HG02938 (cell line): ENCODE data around the gene PSTPIP1.

Experiments
- ATAC-seq: cut with Tn5 transposase; IDR thresholded peaks from one replicate; pipeline ENCODE4 v1.9.1; 2021; ENCODE audit warnings: mild to moderate bottlenecking, moderate library complexity; ENCODE audit not compliant: unreplicated experiment

Gene PSTPIP1

GRCh38 chr15:77028451-77029165 lies 33.7 kb downstream of the PSTPIP1 start:
- no peak for ATAC-seq

GRCh38 chr15:77029166-77030047 lies 34.5 kb downstream of the PSTPIP1 start:
- no peak for ATAC-seq

GRCh38 chr15:77030048-77030927 lies 35.4 kb downstream of the PSTPIP1 start:
- no peak for ATAC-seq

GRCh38 chr15:77030928-77031375 lies 36.0 kb downstream of the PSTPIP1 start:
- no peak for ATAC-seq

GRCh38 chr15:77031376-77032050 lies 36.6 kb downstream of the PSTPIP1 start:
- ATAC-seq = no peak

GRCh38 chr15:77032052-77032646 lies 37.2 kb downstream of the PSTPIP1 start:
- no peak for ATAC-seq

GRCh38 chr15:77032647-77033416 lies 37.9 kb downstream of the PSTPIP1 start:
- no peak for ATAC-seq

DNA sequence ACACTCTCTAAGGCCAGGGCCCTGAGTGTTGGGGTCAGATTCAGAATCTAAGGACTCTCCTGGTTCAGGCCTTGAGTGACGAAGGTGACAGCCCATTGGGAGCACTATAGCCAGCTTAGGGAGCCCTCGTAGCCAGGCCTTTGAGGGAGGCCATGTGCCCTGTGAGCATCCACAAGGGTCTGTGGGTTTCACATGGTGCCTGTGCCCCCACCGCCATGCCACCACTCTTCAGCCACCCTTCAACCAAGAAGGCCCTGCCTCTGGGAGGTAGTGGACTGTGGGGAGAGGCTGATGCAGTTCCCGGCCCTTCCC lies 38.4 kb downstream of the PSTPIP1 start:
- ATAC-seq = no peak

GRCh38 chr15:77033729-77034671 lies 39.1 kb downstream of the PSTPIP1 start:
- ATAC-seq = no peak

DNA sequence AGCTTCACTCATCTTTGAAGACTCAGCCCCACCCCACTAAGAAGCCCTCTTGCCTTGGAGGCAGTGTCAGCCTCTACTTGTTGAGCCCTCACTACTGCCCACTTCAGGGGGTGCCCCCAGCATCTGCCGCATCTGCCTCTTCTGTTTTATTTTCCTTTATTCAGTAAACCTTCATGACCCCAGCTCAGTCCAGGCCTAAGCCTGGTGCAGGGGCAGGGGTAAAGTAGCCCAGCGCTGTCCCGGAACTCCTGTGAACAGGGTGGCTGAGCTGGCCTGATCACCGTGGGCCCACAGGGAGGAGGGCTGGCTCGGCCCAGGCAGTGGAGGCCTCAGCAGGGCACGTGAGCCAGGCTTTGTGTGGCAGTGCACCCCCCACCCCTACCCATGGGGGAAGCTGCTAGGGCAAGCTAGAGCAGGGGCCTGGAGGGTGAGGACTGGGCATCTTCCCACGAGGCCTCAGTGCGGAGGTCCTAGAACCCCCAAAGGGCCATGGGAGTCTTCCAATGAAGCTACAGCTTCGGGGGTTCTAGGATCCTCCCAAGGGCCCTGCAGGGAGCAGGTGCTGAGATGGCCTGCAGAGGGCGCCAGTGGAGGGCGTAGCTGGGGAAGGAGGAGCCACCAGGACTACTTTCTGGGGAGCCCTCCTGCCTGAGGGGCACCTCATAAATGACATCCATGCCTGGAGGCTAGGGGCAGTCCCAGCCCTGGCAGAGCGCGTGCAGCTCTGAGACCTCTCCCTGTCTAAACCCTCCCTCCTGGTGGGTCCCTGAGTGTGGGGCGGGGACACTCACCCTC lies 40.0 kb downstream of the PSTPIP1 start:
- no peak for ATAC-seq

GRCh38 chr15:77035584-77035983 lies 40.7 kb downstream of the PSTPIP1 start:
- no peak for ATAC-seq

DNA sequence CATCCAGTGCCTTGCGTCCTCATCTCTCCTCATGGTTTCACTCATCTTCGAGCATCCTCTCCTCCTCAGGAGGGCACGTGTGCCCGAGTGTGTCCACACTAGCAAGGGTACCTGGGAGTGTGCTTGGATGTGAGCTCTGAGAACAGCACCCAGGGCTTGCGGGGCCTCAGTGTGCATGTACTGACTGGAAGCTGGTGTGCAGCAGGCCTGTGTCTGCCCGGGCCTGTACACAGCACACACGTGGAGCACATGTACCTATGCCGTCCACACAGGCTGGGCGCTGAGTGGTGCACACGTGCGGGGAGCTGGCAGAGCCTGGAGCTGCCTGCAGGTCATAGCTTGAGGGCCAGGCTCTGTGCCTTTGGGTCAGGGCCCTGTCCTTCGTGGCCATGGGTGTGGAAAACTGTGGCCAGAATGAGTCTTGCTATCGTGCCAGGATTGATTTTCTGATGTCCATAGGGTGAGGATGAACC lies 41.1 kb downstream of the PSTPIP1 start:
- no peak for ATAC-seq

- no peak for ATAC-seq
These were observed 41.8 kb downstream of the PSTPIP1 start for GRCh38 chr15:77036537-77037387.

GRCh38 chr15:77037388-77038209 lies 42.7 kb downstream of the PSTPIP1 start:
- ATAC-seq = no peak

DNA sequence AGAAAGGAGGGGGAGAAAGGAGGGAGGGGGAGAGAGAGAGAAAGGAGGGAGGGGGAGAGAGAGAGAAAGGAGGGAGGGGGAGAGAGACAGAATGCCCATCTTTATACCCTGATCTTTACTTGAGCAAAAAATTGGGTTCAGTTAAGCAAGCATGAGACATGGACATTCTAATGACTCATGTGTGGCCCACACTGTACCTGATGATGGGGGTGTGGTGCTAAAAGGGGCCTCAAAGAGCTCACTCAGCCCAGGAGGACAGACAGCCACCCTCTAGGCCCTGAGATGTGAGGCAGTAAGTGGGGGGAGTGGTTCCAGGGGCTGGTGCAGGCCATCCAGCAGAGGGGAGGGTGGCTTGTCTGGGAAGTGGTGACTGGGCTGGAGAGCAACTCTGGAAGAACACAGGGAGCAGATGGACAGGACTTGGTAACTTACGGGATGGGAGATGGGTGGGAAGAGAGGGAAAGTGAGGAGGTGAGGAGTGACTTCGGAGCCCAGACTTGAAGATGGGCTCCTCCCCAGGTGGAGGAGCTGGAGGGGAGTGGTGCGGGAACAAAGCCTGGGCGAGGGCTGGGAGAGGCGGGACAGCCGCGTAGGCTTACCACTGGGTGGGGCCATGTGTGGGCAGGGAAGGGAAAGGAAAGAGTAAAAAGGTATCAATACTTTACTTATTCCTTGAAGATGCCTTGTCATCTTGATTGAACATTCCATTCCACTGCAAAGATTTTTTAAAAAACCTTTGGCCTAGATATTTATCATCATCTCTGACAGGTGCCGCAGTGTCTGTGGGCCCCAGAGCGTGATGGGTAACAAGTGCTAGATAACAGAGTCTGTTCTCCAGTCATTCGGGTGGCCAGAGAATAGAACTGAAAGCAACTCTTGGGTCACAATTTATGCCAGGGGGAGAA lies 43.6 kb downstream of the PSTPIP1 start:
- no peak for ATAC-seq
